PFSK-1 (cell line): ENCODE results near the gene HS6ST1.

Experiments used
- FOXP2 ChIP-seq: optimal IDR thresholded peaks from 2 replicates; pipeline ENCODE3; 2011; ENCODE audit warnings: borderline replicate concordance, control low read depth, inconsistent platforms; ENCODE audit not compliant: insufficient read depth; ENCODE audit errors: extremely low read length, extremely low read depth
- POLR2AphosphoS5 ChIP-seq: IDR thresholded peaks from 2 replicates; pipeline ENCODE4 v1.6.1; 2012; ENCODE audit warnings: low read depth, mild to moderate bottlenecking, control low read depth, low read length, moderate library complexity
- REST ChIP-seq, 2 experiments: IDR thresholded peaks; 2 replicates each; pipeline versions ENCODE4 v1.6.1 to v1.8.0; 2011 to 2012; ENCODE audit warnings: low read depth in 2 of 2, low read length in 2 of 2, control low read depth in 1 of 2, inconsistent platforms in 1 of 2, mild to moderate bottlenecking in 1 of 2, moderate library complexity in 1 of 2; ENCODE audit not compliant: insufficient read depth in 1 of 2
- SIN3A ChIP-seq: IDR thresholded peaks from 2 replicates; pipeline ENCODE4 v1.6.1; 2012; ENCODE audit warnings: mild to moderate bottlenecking, low read length, moderate library complexity, borderline replicate concordance; ENCODE audit not compliant: insufficient read depth
- TAF1 ChIP-seq: IDR thresholded peaks from 2 replicates; pipeline ENCODE4 v1.6.1; 2012; ENCODE audit warnings: low read length, control low read depth, borderline replicate concordance; ENCODE audit not compliant: insufficient read depth

HS6ST1 gene

DNA sequence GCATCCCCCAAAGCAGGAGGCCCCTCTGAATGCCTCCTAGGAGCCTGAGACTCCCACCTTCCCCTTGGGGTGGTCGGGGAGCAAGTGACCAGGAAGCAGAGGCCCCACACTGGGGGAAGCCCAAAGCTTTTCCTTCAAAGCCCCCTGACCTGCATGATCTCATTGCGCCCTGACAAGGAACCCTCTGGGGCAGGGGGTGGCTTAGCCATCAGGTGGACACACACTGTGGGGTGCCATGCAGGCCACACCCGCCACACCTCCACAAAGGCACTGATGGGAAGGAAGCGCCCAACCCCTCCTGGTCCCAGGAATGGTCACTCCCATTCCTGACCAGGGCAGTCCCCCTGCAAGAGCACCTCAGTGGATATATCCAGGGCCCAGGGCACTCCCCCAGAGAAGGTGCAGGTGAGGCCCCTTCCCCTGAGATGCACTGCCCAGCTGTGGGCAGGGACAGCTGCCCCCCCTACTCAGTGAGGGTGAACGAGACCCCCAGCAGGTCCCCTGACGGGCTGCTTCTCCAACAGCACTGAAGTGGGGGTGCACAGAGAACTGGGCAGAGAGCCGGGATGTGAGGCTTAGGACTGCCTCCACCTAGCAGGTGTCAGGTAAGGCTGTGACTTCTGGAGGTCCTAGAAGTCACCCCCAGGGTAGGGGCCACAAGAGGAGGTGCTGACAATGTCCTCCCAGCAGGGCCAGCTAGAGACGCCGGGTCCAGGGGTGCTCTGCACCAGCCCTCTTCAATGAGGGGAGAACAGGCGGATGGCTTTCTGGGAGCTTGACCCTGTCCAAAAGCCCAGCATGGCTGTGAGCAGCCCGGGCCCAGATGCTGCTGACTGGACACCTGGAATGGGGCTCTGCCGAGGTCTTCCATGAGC lies 31.5 kb downstream of the HS6ST1 start:
- no peak for TF ChIP-seq SIN3A
- TF ChIP-seq TAF1, result no peak
- TF ChIP-seq FOXP2, result no peak

GRCh38 chr2:128286011-128286721 lies 32.5 kb downstream of the HS6ST1 start:
- TF ChIP-seq SIN3A, result no peak
- TF ChIP-seq TAF1, result no peak
- TF ChIP-seq REST (IDR thresholded peaks at IDR 0.05; ENCODE audit: insufficient read depth in 1 of 2, low read depth in 2 of 2, low read length in 2 of 2), result no peak
- no peak for TF ChIP-seq POLR2AphosphoS5
- TF ChIP-seq FOXP2, result no peak

- TF ChIP-seq TAF1, result no peak
- no peak for TF ChIP-seq SIN3A
- no peak for TF ChIP-seq REST (IDR thresholded peaks at IDR 0.05; ENCODE audit: insufficient read depth in 1 of 2, low read depth in 2 of 2, low read length in 2 of 2)
- TF ChIP-seq POLR2AphosphoS5, result no peak
- TF ChIP-seq FOXP2, result no peak
Observed at GRCh38 chr2:128285329-128285931, 33.2 kb downstream of the HS6ST1 start.

- TF ChIP-seq POLR2AphosphoS5, result no peak
- no peak for TF ChIP-seq REST (IDR thresholded peaks at IDR 0.05; ENCODE audit: insufficient read depth in 1 of 2, low read depth in 2 of 2, low read length in 2 of 2)
- no peak for TF ChIP-seq SIN3A
- TF ChIP-seq TAF1, result no peak
- TF ChIP-seq FOXP2, result no peak
Observed at GRCh38 chr2:128284841-128285240, 33.8 kb downstream of the HS6ST1 start.

DNA sequence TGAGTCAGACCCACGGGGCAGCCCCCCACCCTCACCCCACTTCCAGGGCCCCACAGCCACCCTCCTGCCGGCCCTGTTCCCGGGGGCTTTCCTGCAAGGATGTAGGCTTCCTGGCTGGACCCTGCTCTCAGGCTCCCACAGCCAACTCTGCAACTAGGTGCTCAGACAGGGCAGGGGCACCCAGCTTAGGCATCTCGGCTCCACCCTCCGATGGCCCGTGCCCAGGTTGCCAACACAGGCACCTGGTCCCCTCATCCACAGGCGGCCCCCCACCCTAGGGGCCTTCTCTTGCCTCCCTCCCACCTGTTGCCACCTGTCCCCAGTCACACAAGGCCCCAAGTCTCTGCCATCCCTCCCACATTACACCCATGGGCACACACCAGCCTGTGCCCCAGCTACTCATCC lies 34.6 kb downstream of the HS6ST1 start:
- TF ChIP-seq SIN3A (no peak), POLR2AphosphoS5 (no peak), REST (IDR thresholded peaks at IDR 0.05; ENCODE audit: insufficient read depth in 1 of 2, low read depth in 2 of 2, low read length in 2 of 2) (no peak), FOXP2 (no peak), TAF1 (no peak)
